SK-N-MC (cell line): Measurements from ENCODE around the gene ZNF700.
"Not testable (repeated sequence)": the region's sequence is repeated elsewhere in the genome, so short reads cannot be mapped to it uniquely, and the experiment has no call there.

Source experiments
- DNase-seq: peaks from one replicate; pipeline ENCODE4 v3.0.0-alpha.2; 2011; ENCODE audit warnings: low read depth, low spot score
- H3K27ac ChIP-seq: fragments of 200-600 bp; sonication (generic); 2 replicates; pipeline ENCODE4 v1.5.1; 2016; ENCODE audit warnings: mixed run types
- H3K36me3 ChIP-seq: fragments of 200-600 bp; sonication (generic); 2 replicates; pipeline ENCODE4 v1.6.1; 2017; ENCODE audit warnings: antibody characterized with exemption, low read length, mixed read lengths; ENCODE audit not compliant: insufficient read depth
- H3K4me3 ChIP-seq: fragments of 200-600 bp; sonication (generic); 2 replicates; pipeline ENCODE4 v1.5.1; 2016
- H3K9ac ChIP-seq: fragments of 200-600 bp; sonication (generic); 2 replicates; pipeline ENCODE4 v1.8.0; 2017; ENCODE audit warnings: mixed run types, mixed read lengths; ENCODE audit not compliant: insufficient read length
- H3K9me3 ChIP-seq: fragments of 200-600 bp; sonication (generic); 2 replicates; pipeline ENCODE4 v1.6.1; 2017; ENCODE audit warnings: low read depth, mild to moderate bottlenecking, antibody characterized with exemption, low read length, moderate library complexity, mixed read lengths
- EZH2 ChIP-seq: fragments of 200-600 bp; sonication (generic); IDR thresholded peaks from one replicate; pipeline ENCODE4 v1.6.1; 2017; ENCODE audit warnings: antibody characterized with exemption
- FOXP2 ChIP-seq: optimal IDR thresholded peaks from 2 replicates; pipeline ENCODE3; 2011; ENCODE audit warnings: mild to moderate bottlenecking, moderate library complexity; ENCODE audit not compliant: insufficient read depth; ENCODE audit errors: extremely low read length, control extremely low read depth
- POLR2AphosphoS5 ChIP-seq: IDR thresholded peaks from 2 replicates; pipeline ENCODE4 v1.6.1; 2012; ENCODE audit warnings: mild to moderate bottlenecking, low read depth, low read length, borderline replicate concordance

The ZNF700 gene

DNA sequence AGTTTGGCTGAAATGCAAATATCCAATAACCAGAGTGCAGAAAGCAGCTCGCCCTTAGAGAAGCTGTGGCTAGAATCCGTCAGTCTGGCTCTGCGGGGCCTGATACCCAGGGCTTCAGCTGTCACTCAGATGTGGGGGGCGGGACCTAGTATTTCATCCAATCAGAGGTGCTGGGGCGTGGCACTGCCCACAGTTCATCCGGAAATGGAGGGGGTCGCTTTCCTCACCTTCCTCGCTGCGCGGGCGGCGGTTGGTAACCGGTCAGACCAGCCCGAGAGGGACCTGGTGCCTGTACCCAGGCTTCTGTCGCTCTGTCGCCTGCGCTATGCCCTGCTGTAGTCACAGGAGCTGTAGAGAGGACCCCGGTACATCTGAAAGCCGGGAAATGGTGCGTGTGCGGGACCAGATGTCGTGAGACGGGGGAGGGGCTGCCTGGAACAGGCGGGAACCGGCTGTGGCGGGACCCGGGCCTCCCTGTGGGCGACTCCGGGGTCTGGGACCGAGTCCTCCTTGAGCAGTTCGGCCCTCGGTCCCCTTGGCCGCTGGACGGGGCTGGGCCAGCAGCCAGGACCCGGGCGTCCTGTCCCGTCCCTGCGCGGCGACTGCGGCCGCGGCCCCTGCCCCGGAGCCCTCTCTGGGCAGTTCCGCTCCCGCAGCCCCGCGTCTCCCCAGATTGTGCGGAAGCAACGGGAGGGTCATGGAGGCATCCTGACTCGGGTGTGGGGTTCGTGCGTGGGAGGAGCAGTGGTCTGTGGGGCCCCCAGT, at the start of gene ZNF700:
ZNF700 (plus strand) TSS at position 222 of the 765 bp plus-strand sequence; CDS start at position 326, 104 bp downstream.
- H3K9me3 ChIP-seq = peaks cover 8% of the 10 kb centered on the region; the same call in 1 of the 2 replicates
- H3K4me3 ChIP-seq = peak within 1 kb of the TSS; percentile 79
- DNase-seq = peak; percentile 72
- peak within 1 kb of the TSS; percentile 83 for H3K9ac ChIP-seq
- peaks cover 28% of the 10 kb centered on the region for H3K36me3 ChIP-seq
- TF ChIP-seq FOXP2 (no peak), POLR2AphosphoS5 (peak; percentile 83)
- peak within 1 kb of the TSS; percentile 64; the same call in 1 of the 2 replicates for H3K27ac ChIP-seq

- H3K9me3 ChIP-seq, H3K9ac ChIP-seq, H3K4me3 ChIP-seq, DNase-seq, H3K36me3 ChIP-seq, H3K27ac ChIP-seq: not testable (repeated sequence)
Measured at GRCh38 chr19:11879687-11880266, 45.1 kb upstream of the ZNF700 start.

DNA sequence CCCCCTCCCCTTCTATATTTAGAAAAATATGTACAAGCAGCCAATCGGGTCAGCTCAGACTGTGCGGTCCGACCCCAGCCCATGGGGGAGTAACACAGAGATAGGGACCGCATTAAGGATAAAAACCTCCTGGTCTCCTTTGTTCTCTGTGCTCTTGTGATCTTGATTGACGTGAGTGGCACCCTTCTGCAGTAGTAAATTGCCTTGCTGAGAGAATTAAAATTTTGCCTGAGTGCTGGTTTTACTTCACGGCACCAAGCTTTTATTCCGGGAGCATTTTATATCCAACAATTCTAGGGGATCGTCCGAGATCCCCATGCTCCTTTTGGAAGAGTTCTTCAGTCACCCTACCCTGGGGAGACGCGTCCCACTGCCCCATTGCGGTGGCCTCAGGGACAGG, 44.3 kb upstream of the ZNF700 start:
- H3K9me3 ChIP-seq = no peaks in the 10 kb centered on the region
- no peak overlapping the region for H3K4me3 ChIP-seq
- DNase-seq = no peak
- H3K36me3 ChIP-seq = no peaks in the 10 kb centered on the region
- H3K9ac ChIP-seq = no peak overlapping the region
- TF ChIP-seq POLR2AphosphoS5 = no peak
- no peak for TF ChIP-seq EZH2
- no peak for TF ChIP-seq FOXP2
- no peak overlapping the region for H3K27ac ChIP-seq

- no peak for TF ChIP-seq EZH2
- no peak for TF ChIP-seq POLR2AphosphoS5
- no peak for TF ChIP-seq FOXP2
- Histone ChIP-seq H3K27ac (no peak overlapping the region), H3K4me3 (no peak overlapping the region), H3K9ac (no peak overlapping the region), H3K36me3 (no peaks in the 10 kb centered on the region), H3K9me3 (no peaks in the 10 kb centered on the region)
- DNase-seq = no peak
Measured at GRCh38 chr19:11881151-11881800, 43.6 kb upstream of the ZNF700 start.

- Histone ChIP-seq H3K36me3 (no peaks in the 10 kb centered on the region), H3K4me3 (no peak overlapping the region), H3K27ac (no peak overlapping the region), H3K9ac (no peak overlapping the region), H3K9me3 (no peaks in the 10 kb centered on the region)
- DNase-seq = no peak
- TF ChIP-seq POLR2AphosphoS5 (no peak), FOXP2 (no peak), EZH2 (no peak)
Measured at GRCh38 chr19:11882606-11883005, 42.3 kb upstream of the ZNF700 start.

GRCh38 chr19:11887234-11887610, 37.7 kb upstream of the ZNF700 start:
- H3K9ac ChIP-seq = no peak overlapping the region
- DNase-seq = no peak
- TF ChIP-seq FOXP2 (no peak), EZH2 (no peak), POLR2AphosphoS5 (no peak)
- no peaks in the 10 kb centered on the region for H3K9me3 ChIP-seq
- peak overlapping the region; percentile 80 for H3K4me3 ChIP-seq
- H3K36me3 ChIP-seq = no peaks in the 10 kb centered on the region
- H3K27ac ChIP-seq = no peak overlapping the region

DNA sequence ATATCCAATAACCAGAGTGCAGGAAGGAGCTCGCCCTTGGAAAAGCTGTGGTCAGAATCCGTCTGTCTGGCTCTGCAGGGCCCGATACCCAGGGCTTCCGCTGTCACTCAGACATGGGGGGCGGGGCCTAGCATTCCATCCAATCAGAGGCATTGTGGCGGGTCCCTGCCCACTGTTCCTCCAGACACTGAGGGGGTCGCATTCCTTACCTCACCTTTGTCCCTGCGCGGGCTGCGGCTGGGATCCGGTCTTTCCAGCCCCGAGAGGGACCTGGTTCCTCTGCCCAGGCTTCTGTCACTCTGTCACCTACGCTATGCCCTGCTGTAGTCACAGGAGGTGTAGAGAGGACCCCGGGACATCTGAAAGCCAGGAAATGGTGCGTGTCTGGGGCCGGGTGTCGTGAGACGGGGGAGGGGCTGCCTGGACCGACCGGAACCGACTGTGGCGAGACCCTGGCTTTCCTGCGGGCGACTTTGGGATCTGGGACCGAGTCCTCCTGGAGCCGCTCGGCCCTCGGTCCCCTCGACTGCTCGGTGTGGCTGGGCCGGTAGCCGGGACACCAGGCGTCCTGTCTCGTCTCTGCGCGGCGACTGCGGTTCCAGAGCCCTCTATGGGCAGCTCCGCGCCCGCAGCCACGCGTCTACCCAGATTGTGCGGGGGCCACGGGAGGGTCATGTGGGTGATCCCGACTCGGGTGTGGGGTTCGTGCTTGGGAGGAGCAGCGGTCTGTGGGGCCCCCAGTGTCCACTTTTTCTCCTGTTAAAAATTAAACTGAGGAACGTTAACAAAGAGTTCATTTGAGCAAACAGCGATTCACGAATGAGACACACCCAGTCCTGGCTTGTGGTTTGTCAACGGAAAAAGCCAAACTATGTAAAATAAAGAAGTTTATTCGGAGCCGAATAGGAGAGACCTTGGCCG, 37.0 kb upstream of the ZNF700 start, which contains the start of gene ZNF69:
ZNF69 (plus strand) TSS at position 172 of the 921 bp plus-strand sequence; CDS start at position 314, 142 bp downstream.
- Histone ChIP-seq H3K27ac (no peak within 1 kb of the TSS), H3K9me3 (no peaks in the 10 kb centered on the region), H3K4me3 (peak within 1 kb of the TSS; percentile 80), H3K36me3 (no peaks in the 10 kb centered on the region), H3K9ac (peak within 1 kb of the TSS; percentile 54)
- TF ChIP-seq FOXP2 (no peak), EZH2 (no peak), POLR2AphosphoS5 (peak; percentile 57)
- no peak for DNase-seq

- not testable (repeated sequence) for H3K4me3 ChIP-seq, H3K9me3 ChIP-seq, H3K27ac ChIP-seq, DNase-seq, H3K36me3 ChIP-seq, H3K9ac ChIP-seq
Measured at GRCh38 chr19:11889901-11890300, 35.0 kb upstream of the ZNF700 start.
